ENCODE data around the gene UBE2D1. TPM values are rescaled to one million over a fixed set of nuclear protein-coding genes. Genes with fewer than 3 reads are reported as not detected.

UBE2D1 gene
- total and polyA plus RNA-seq, 2 of the 8 experiments (the other 6 are each of a cell fraction or from before 2014, with no cell fraction given): 21.2 to 33.5 TPM

GRCh38 chr10:58409956-58410610, 75.3 kb downstream of the UBE2D1 start:
- no peak overlapping the region for H2BK20ac ChIP-seq (ENCODE audit: low read length)
- no peaks in the 10 kb centered on the region for H3K79me2 ChIP-seq (ENCODE audit: control insufficient read depth in 1 of 2, insufficient read depth in 2 of 2, low read length in 2 of 2)
- H3K4me1 ChIP-seq (replicated peaks in 1 of 4; ENCODE audit: control insufficient read depth in 3 of 4, insufficient read depth in 4 of 4, low read length in 3 of 4): peaks cover 0 to 6% (median 0%) of the 10 kb centered on the region in 4 experiments; a peak in 2 of 7 replicates
- no peak overlapping the region for H3K56ac ChIP-seq (replicated peaks; ENCODE audit: insufficient read length, low read depth, low read length)
- FAIRE-seq (no peak), DNase-seq (ENCODE audit: low read depth in 1 of 2, low spot score in 2 of 2) (no peak)
- TF ChIP-seq, protein P1, sequence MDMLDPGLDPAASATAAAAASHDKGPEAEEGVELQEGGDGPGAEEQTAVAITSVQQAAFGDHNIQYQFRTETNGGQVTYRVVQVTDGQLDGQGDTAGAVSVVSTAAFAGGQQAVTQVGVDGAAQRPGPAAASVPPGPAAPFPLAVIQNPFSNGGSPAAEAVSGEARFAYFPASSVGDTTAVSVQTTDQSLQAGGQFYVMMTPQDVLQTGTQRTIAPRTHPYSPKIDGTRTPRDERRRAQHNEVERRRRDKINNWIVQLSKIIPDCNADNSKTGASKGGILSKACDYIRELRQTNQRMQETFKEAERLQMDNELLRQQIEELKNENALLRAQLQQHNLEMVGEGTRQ (IDR thresholded peaks at IDR 0.05; ENCODE audit: low read length): no peak
- no peak for TF ChIP-seq ASH2L (IDR thresholded peaks at IDR 0.05; ENCODE audit: low read length)
- H3K23ac ChIP-seq (ENCODE audit: insufficient read length): no peak overlapping the region
- no peaks in the 10 kb centered on the region for H3K79me1 ChIP-seq (ENCODE audit: low read depth, low read length)
- no peak overlapping the region for H3K27ac ChIP-seq (ENCODE audit: low read depth, low read length)
- H2BK12ac ChIP-seq (ENCODE audit: low read depth, low read length): no peak overlapping the region
- no peak overlapping the region for H3K4ac ChIP-seq (replicated peaks; ENCODE audit: insufficient read length, low read depth, low read length)
- no peak overlapping the region for H2AFZ ChIP-seq (ENCODE audit: low read length)
- 68% methylated on average over 4 of the region's 4 CpGs; no CpG with 5 or more reads in 1 of the 2 experiments for WGBS, 2 experiments (ENCODE audit: extremely low coverage in 1 of 2, insufficient coverage in 1 of 2, insufficient read length in 1 of 2, insufficient replicate concordance in 2 of 2, low coverage in 1 of 2, low lambda C conversion rate in 2 of 2, missing lambda C conversion rate in 1 of 2)
- no peak overlapping the region for H3K18ac ChIP-seq (ENCODE audit: extremely low read depth, low read length)
- no peak overlapping the region for H4K8ac ChIP-seq (ENCODE audit: extremely low read depth, insufficient read depth, low read length)
- no peak overlapping the region for H4K91ac ChIP-seq (replicated peaks; ENCODE audit: insufficient read length, low read length)
- H2BK5ac ChIP-seq (ENCODE audit: low read depth, low read length): no peak overlapping the region
- H2AK5ac ChIP-seq (ENCODE audit: low read depth, low read length): no peak overlapping the region
- no peak overlapping the region for H4K5ac ChIP-seq (ENCODE audit: insufficient read length, low read depth, low read length)
- POLR2A ChIA-PET (ENCODE audit: partially characterized antibody): no interaction called here
- H3K4me2 ChIP-seq (ENCODE audit: insufficient read depth in 1 of 2, low read depth in 2 of 2, low read length in 2 of 2): no peak overlapping the region
- H3K9ac ChIP-seq (replicated peaks in 1 of 4; ENCODE audit: extremely low read depth in 1 of 4, low read depth in 3 of 4, low read length in 3 of 4): no peak overlapping the region
- H3K23me2 ChIP-seq (ENCODE audit: low read depth, low read length): no peaks in the 10 kb centered on the region
- no peak overlapping the region for H2BK15ac ChIP-seq (ENCODE audit: low read length)
- H3K27me3 ChIP-seq (replicated peaks in 1 of 4; ENCODE audit: control insufficient read depth in 3 of 4, extremely low read depth in 1 of 4, insufficient read depth in 3 of 4, low read length in 3 of 4): no peaks in the 10 kb centered on the region
- H3K4me3 ChIP-seq (ENCODE audit: extremely low read depth in 1 of 4, insufficient read depth in 2 of 4, low read depth in 3 of 4, low read length in 4 of 4): no peak overlapping the region
- no peaks in the 10 kb centered on the region for H3K9me3 ChIP-seq (ENCODE audit: insufficient read depth in 2 of 2, low read depth in 1 of 2, low read length in 1 of 2)
- no peaks in the 10 kb centered on the region for H3K36me3 ChIP-seq (ENCODE audit: control insufficient read depth in 2 of 4, insufficient read depth in 4 of 4, low read length in 3 of 4)
- H3K14ac ChIP-seq (ENCODE audit: insufficient read length): no peak overlapping the region
- CTCF ChIA-PET (ENCODE audit: partially characterized antibody): interaction anchor here (0.6 kb wide), 1 partner anchor 417 kb away, joined by 3 read pairs; no protein-coding TSS in a partner anchor
- H4K20me1 ChIP-seq (replicated peaks in 1 of 2; ENCODE audit: control insufficient read depth in 1 of 2, insufficient read depth in 2 of 2, low read length in 2 of 2): no peaks in the 10 kb centered on the region
- H2BK120ac ChIP-seq (replicated peaks; ENCODE audit: low read depth, low read length): no peak overlapping the region

All from H1 (cell line).